ENCODE results near the gene RANBP17. TPM values are rescaled to one million over a fixed set of nuclear protein-coding genes. Genes with fewer than 3 reads are reported as not detected.

Gene RANBP17
- total RNA-seq (not detected), polyA plus RNA-seq (not detected)

DNA sequence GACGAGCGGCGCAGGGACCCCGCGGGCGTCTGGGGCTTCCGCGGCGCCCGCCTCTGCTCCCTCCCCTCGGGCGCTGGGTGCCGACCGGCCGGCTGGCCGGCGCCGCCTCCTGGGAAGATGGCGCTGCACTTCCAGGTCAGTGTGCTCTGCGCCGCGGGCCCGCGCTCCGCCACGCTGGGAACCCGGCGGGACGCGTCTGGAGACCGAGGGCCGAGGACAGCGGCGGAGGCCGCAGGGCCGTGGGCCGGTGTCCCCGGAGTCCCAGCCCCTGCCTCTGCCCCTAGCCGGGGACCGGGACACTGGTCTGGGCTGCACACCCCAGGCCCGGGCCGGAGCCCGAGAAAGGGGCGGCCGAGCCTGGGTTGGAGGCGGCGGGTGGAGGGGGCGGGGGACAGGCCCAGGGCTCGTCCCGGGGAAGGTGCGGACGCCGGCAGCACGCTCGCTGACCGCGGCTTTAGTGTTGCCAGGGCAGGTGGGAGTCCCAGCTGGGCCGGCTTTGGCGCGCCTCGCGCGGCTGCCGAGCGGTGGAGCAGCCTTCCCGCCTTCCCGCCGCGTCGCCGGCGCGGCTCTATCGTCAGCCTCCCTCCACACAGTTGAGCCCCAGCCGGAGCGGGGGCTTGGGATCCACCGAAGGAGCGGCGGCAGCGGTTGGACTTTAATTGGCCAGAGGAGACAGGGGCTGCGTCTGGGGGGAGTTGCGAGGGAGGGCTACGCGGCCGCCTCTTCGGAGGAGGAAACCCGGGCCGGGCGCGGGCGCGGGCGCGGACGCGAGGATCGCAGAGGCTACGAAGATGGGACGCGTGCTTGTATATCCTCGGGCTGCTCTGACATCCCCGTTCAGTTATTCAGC lies at the start of gene RANBP17:
Gene RANBP17, plus strand, starts transcription at position 102 of the 850 bp plus-strand sequence.
- Mint-ChIP-seq H3K36me3 (peaks cover 2 to 6% (median 5%) of the 10 kb centered on the region in 3 donors), H3K27ac (no peak within 1 kb of the TSS), H3K27me3 (peaks cover 24 to 29% of the 10 kb centered on the region in 2 donors), H3K4me1 (peaks cover 2 to 5% (median 4%) of the 10 kb centered on the region in 3 donors), H3K9me3 (peaks cover 17 to 37% (median 35%) of the 10 kb centered on the region in 5 donors), H3K4me3 (peak within 1 kb of the TSS in 1 of 7 donors; percentile 28)
- Histone ChIP-seq H3K27me3 (ENCODE audit: insufficient read depth, low read length, poor library complexity, severe bottlenecking) (no peaks in the 10 kb centered on the region), H3K4me3 (ENCODE audit: low read length) (no peak within 1 kb of the TSS), H3K9me3 (ENCODE audit: low read length) (no peaks in the 10 kb centered on the region), H3K4me1 (ENCODE audit: insufficient read depth, low read length) (no peaks in the 10 kb centered on the region), H3K36me3 (ENCODE audit: insufficient read depth, low read length) (no peaks in the 10 kb centered on the region), H3K27ac (ENCODE audit: low read depth, low read length) (no peak within 1 kb of the TSS)
- no peak for DNase-seq
- CTCF ChIA-PET, result no interaction called here
- POLR2A ChIA-PET, result no interaction called here

DNA sequence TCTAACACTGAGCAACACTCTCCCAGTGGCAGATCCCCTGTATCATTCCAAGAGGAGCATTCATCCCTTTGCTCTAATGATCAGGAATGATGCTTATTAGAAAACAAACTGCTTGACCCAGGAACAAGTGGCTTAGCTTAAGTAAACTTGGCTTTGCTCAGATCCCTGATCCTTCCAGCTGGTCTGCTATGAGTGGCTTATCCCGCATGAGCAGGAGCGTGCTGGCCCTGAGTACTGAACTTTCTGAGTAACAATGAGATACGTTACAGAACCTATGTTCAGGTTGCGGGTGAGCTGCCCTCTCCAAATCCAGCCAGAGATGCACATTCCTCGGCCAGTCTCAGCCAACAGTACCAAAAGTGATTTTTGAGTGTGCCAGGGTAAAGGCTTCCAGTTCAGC lies 48.6 kb upstream of the RANBP17 start:
- DNase-seq, result no peak
- H3K27ac Mint-ChIP-seq, result no peak overlapping the region
- peaks cover 0 to 3% (median 0%) of the 10 kb centered on the region in 5 donors for H3K9me3 Mint-ChIP-seq
- peaks cover 0 to 5% of the 10 kb centered on the region in 2 donors for H3K27me3 Mint-ChIP-seq
- no peaks in the 10 kb centered on the region for H3K27me3 ChIP-seq (ENCODE audit: insufficient read depth, low read length, poor library complexity, severe bottlenecking)
- ChIA-PET POLR2A (no interaction called here), CTCF (no interaction called here)
- no peak overlapping the region for H3K4me3 ChIP-seq (ENCODE audit: low read length)
- no peak overlapping the region for H3K4me3 Mint-ChIP-seq
- no peaks in the 10 kb centered on the region for H3K9me3 ChIP-seq (ENCODE audit: low read length)
- no peak overlapping the region for H3K27ac ChIP-seq (ENCODE audit: low read depth, low read length)
- no peaks in the 10 kb centered on the region for H3K4me1 Mint-ChIP-seq
- no peaks in the 10 kb centered on the region for H3K36me3 ChIP-seq (ENCODE audit: insufficient read depth, low read length)
- H3K4me1 ChIP-seq (ENCODE audit: insufficient read depth, low read length), result no peaks in the 10 kb centered on the region
- H3K36me3 Mint-ChIP-seq, result no peaks in the 10 kb centered on the region

DNA sequence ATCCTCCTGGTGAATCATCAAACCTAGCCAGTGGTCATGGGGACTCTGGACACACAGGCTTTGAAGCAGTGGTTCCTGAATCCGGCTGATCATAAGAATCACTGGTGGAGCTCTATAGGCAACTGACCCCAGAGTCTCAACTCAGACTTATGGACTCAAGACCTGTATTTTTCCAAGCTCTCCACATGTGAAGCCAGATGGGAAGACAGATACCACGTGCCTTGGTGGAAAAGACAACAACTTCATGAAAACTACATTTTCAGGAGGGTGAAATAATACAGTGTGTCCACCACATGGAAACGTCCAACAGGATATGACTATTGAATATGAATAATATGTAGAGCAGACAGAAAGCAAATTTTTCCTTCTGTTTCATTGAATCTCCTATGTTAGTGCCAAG lies 44.6 kb upstream of the RANBP17 start:
- no peaks in the 10 kb centered on the region for H3K4me1 ChIP-seq (ENCODE audit: insufficient read depth, low read length)
- Mint-ChIP-seq H3K36me3 (no peaks in the 10 kb centered on the region), H3K27ac (no peak overlapping the region), H3K27me3 (no peaks in the 10 kb centered on the region), H3K4me3 (no peak overlapping the region), H3K9me3 (peaks cover 0 to 3% (median 0%) of the 10 kb centered on the region in 5 donors), H3K4me1 (no peaks in the 10 kb centered on the region)
- no peak overlapping the region for H3K4me3 ChIP-seq (ENCODE audit: low read length)
- H3K9me3 ChIP-seq (ENCODE audit: low read length), result no peaks in the 10 kb centered on the region
- H3K27me3 ChIP-seq (ENCODE audit: insufficient read depth, low read length, poor library complexity, severe bottlenecking), result no peaks in the 10 kb centered on the region
- H3K36me3 ChIP-seq (ENCODE audit: insufficient read depth, low read length), result no peaks in the 10 kb centered on the region
- ChIA-PET CTCF (no interaction called here), POLR2A (no interaction called here)
- DNase-seq, result no peak
- no peak overlapping the region for H3K27ac ChIP-seq (ENCODE audit: low read depth, low read length)

DNA sequence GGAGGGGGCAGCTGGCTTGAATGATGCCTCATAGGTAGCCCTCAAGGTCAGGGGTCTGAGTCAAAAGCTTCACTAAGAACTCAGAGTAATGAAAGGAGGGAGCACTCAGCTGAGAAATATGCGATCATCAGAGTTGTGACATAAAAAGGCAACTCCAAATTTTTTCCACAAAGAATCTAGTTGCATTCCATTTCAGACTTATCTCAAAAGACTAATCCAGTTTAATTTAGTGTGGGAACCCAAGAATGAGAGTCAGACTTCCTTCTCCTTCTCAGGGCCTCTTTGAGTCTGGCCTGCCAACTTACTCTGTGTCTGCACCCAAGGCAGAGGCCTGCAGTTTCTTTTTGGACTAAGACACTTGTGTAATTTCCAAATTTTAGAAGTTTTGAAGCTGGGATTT lies 43.6 kb upstream of the RANBP17 start:
- DNase-seq, result no peak
- H3K4me3 ChIP-seq (ENCODE audit: low read length), result no peak overlapping the region
- no peaks in the 10 kb centered on the region for H3K9me3 ChIP-seq (ENCODE audit: low read length)
- no peaks in the 10 kb centered on the region for H3K27me3 ChIP-seq (ENCODE audit: insufficient read depth, low read length, poor library complexity, severe bottlenecking)
- Mint-ChIP-seq H3K9me3 (peaks cover 0 to 3% (median 0%) of the 10 kb centered on the region in 5 donors), H3K27me3 (no peaks in the 10 kb centered on the region), H3K27ac (no peak overlapping the region), H3K4me1 (no peaks in the 10 kb centered on the region), H3K36me3 (no peaks in the 10 kb centered on the region), H3K4me3 (no peak overlapping the region)
- H3K4me1 ChIP-seq (ENCODE audit: insufficient read depth, low read length), result no peaks in the 10 kb centered on the region
- H3K27ac ChIP-seq (ENCODE audit: low read depth, low read length), result no peak overlapping the region
- no peaks in the 10 kb centered on the region for H3K36me3 ChIP-seq (ENCODE audit: insufficient read depth, low read length)
- ChIA-PET POLR2A (no interaction called here), CTCF (no interaction called here)

DNA sequence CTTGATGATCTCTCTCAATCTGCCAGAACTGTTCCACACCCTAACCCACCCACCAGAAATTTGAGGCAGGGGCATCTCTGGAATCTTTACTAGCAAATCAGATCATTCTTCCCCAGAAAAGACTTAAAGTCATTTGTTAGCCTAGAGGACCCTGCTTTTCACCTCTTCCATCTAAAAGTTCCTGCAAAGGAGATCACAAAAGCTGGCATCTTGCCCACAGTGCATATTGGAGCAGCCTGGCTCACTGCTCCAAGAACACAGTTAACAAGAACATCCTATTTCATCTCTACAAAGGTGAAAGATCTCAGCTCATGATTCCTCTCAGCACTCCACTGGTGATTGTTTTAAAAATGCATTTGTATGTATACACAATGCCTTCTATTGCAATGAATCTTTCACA lies 42.0 kb upstream of the RANBP17 start:
- no peaks in the 10 kb centered on the region for H3K27me3 ChIP-seq (ENCODE audit: insufficient read depth, low read length, poor library complexity, severe bottlenecking)
- H3K9me3 ChIP-seq (ENCODE audit: low read length), result no peaks in the 10 kb centered on the region
- no peaks in the 10 kb centered on the region for H3K4me1 ChIP-seq (ENCODE audit: insufficient read depth, low read length)
- ChIA-PET POLR2A (no interaction called here), CTCF (no interaction called here)
- Mint-ChIP-seq H3K4me3 (no peak overlapping the region), H3K4me1 (no peaks in the 10 kb centered on the region), H3K27me3 (peaks cover 0 to 2% of the 10 kb centered on the region in 2 donors), H3K9me3 (peaks cover 0 to 3% (median 0%) of the 10 kb centered on the region in 5 donors), H3K27ac (no peak overlapping the region), H3K36me3 (no peaks in the 10 kb centered on the region)
- DNase-seq, result no peak
- H3K4me3 ChIP-seq (ENCODE audit: low read length), result no peak overlapping the region
- H3K36me3 ChIP-seq (ENCODE audit: insufficient read depth, low read length), result no peaks in the 10 kb centered on the region
- no peak overlapping the region for H3K27ac ChIP-seq (ENCODE audit: low read depth, low read length)

DNA sequence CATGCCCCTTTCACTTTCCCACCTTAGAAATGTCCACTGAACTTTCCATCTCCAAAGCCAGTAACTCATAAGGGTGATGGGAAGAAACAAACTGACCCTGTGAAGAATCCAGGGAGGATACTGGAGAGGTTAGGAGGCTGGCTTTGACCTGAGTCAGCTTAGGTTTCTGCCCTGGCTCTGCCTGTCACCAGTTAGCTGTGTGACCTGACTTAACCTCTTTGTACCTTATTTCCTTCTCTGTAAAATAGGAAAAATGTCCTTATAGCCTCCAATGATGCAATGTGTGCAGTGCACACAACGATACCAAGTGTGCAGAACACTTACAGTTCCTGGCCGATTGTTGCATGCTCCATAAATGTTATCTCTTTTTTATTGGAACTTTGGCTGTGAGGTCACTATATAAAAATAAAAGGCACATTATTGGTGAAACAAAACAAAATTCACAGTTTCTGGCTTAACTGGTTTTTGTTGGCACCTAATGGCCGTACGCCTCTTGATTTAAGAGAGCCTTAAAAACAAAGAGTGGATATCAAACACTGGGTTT lies 40.5 kb upstream of the RANBP17 start:
- Mint-ChIP-seq H3K36me3 (no peaks in the 10 kb centered on the region), H3K4me3 (no peak overlapping the region), H3K9me3 (peaks cover 0 to 4% (median 2%) of the 10 kb centered on the region in 5 donors), H3K27me3 (peaks cover 0 to 2% of the 10 kb centered on the region in 2 donors), H3K4me1 (no peaks in the 10 kb centered on the region), H3K27ac (no peak overlapping the region)
- POLR2A ChIA-PET, result no interaction called here
- Histone ChIP-seq H3K27me3 (ENCODE audit: insufficient read depth, low read length, poor library complexity, severe bottlenecking) (no peaks in the 10 kb centered on the region), H3K4me3 (ENCODE audit: low read length) (no peak overlapping the region), H3K9me3 (ENCODE audit: low read length) (no peaks in the 10 kb centered on the region), H3K4me1 (ENCODE audit: insufficient read depth, low read length) (no peaks in the 10 kb centered on the region), H3K36me3 (ENCODE audit: insufficient read depth, low read length) (no peaks in the 10 kb centered on the region), H3K27ac (ENCODE audit: low read depth, low read length) (no peak overlapping the region)
- CTCF ChIA-PET, result no interaction called here
- no peak for DNase-seq

DNA sequence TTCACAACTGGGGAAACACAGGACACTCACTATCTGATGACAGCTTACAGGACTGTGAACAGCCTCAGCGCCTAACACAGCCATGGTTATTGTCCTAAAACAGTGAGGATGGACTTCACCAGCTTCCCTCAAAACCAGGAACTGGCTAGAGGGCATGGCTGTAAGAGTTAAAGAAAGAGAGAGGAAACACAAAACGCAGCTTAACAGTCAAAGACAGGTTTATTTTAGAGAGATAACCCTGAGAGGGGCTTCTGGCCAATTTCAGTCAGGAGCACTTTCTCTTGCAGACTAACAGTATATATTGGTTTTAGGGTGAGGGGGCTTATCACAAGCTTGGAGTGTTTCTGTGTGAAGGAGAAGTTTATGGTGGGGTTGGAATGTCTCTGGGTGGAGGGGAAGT lies 35.7 kb upstream of the RANBP17 start:
- CTCF ChIA-PET, result no interaction called here
- Mint-ChIP-seq H3K36me3 (no peaks in the 10 kb centered on the region), H3K4me3 (no peak overlapping the region), H3K9me3 (peaks cover 0 to 4% (median 0%) of the 10 kb centered on the region in 5 donors), H3K27me3 (peaks cover 0 to 2% of the 10 kb centered on the region in 2 donors), H3K27ac (no peak overlapping the region), H3K4me1 (no peaks in the 10 kb centered on the region)
- no peaks in the 10 kb centered on the region for H3K36me3 ChIP-seq (ENCODE audit: insufficient read depth, low read length)
- no peaks in the 10 kb centered on the region for H3K27me3 ChIP-seq (ENCODE audit: insufficient read depth, low read length, poor library complexity, severe bottlenecking)
- DNase-seq, result no peak
- H3K4me1 ChIP-seq (ENCODE audit: insufficient read depth, low read length), result no peaks in the 10 kb centered on the region
- H3K4me3 ChIP-seq (ENCODE audit: low read length), result no peak overlapping the region
- no peaks in the 10 kb centered on the region for H3K9me3 ChIP-seq (ENCODE audit: low read length)
- no peak overlapping the region for H3K27ac ChIP-seq (ENCODE audit: low read depth, low read length)
- POLR2A ChIA-PET, result no interaction called here

DNA sequence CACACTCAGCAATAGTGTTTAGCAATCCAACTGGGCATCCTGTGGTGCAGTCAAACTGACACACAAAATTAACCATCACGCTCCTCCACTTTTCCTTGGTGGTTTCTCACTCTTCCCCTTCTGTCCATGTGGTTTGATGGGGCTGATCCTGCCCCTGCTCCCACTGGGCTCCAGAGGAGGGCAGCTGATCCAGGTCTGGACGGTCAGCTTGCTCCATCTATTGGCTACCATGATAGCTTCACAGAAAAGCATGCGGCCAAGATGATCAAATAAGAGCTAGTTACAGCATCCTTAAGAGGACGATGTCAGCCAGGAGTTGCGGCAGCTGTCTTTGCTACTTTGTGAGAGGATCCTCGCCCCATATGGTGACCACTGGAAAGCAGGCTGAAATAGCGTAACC lies 29.6 kb upstream of the RANBP17 start:
- Mint-ChIP-seq H3K36me3 (no peaks in the 10 kb centered on the region), H3K4me3 (no peak overlapping the region), H3K9me3 (peaks cover 0 to 6% (median 4%) of the 10 kb centered on the region in 5 donors), H3K27ac (no peak overlapping the region), H3K27me3 (no peaks in the 10 kb centered on the region), H3K4me1 (no peaks in the 10 kb centered on the region)
- Histone ChIP-seq H3K27me3 (ENCODE audit: insufficient read depth, low read length, poor library complexity, severe bottlenecking) (no peaks in the 10 kb centered on the region), H3K4me3 (ENCODE audit: low read length) (no peak overlapping the region), H3K9me3 (ENCODE audit: low read length) (no peaks in the 10 kb centered on the region), H3K27ac (ENCODE audit: low read depth, low read length) (no peak overlapping the region), H3K36me3 (ENCODE audit: insufficient read depth, low read length) (no peaks in the 10 kb centered on the region), H3K4me1 (ENCODE audit: insufficient read depth, low read length) (no peaks in the 10 kb centered on the region)
- ChIA-PET POLR2A (no interaction called here), CTCF (no interaction called here)
- no peak for DNase-seq

All from CD8-positive, alpha-beta memory T cell (primary cell).